Osteoblast (primary cell): Measurements from ENCODE around the gene NEURL2. TPM values are rescaled to one million over a fixed set of nuclear protein-coding genes. Genes with fewer than 3 reads are reported as not detected.
"Not testable (repeated sequence)": the region's sequence is repeated elsewhere in the genome, so short reads cannot be mapped to it uniquely, and the experiment has no call there.

ENCODE experiments used
- DNase-seq: peaks from one replicate; pipeline ENCODE4 v3.0.0; 2011; ENCODE audit warnings: low spot score, mixed read lengths; ENCODE audit not compliant: insufficient read length; ENCODE audit errors: missing footprints
- H2AFZ ChIP-seq: 2 replicates; pipeline ENCODE4 v1.6.0; 2011; ENCODE audit warnings: mild to moderate bottlenecking, low read length
- H3K27ac ChIP-seq: 2 replicates; pipeline ENCODE4 v1.5.1; 2011; ENCODE audit warnings: mild to moderate bottlenecking, low read depth, low read length, moderate library complexity
- H3K27me3 ChIP-seq: 2 replicates; pipeline ENCODE4 v1.6.0; 2012; ENCODE audit warnings: mild to moderate bottlenecking, control low read depth, inconsistent platforms, low read length, moderate library complexity; ENCODE audit not compliant: insufficient read depth
- H3K36me3 ChIP-seq: 2 replicates; pipeline ENCODE4 v1.5.1; 2011; ENCODE audit warnings: mild to moderate bottlenecking, low read length, control low read depth, moderate library complexity; ENCODE audit not compliant: insufficient read depth
- H3K4me1 ChIP-seq: 2 replicates; pipeline ENCODE4 v1.5.1; 2011; ENCODE audit warnings: mild to moderate bottlenecking, low read length, control low read depth, moderate library complexity; ENCODE audit not compliant: insufficient read depth
- H3K4me2 ChIP-seq: 2 replicates; pipeline ENCODE4 v1.6.0; 2011; ENCODE audit warnings: mild to moderate bottlenecking, low read length; ENCODE audit not compliant: insufficient read depth
- H3K4me3 ChIP-seq: fragments of 200-600 bp; sonication (generic); 3 replicates; pipeline ENCODE4 v1.5.1; 2012; ENCODE audit warnings: mild to moderate bottlenecking, low read length, inconsistent platforms; ENCODE audit not compliant: insufficient read depth
- H3K79me2 ChIP-seq: 2 replicates; pipeline ENCODE4 v1.6.0; 2012; ENCODE audit warnings: mild to moderate bottlenecking, low read length, control low read depth, inconsistent platforms; ENCODE audit not compliant: insufficient read depth
- H3K9me3 ChIP-seq: 2 replicates; pipeline ENCODE4 v1.5.1; 2011; ENCODE audit warnings: low read depth, low read length, control low read depth
- H4K20me1 ChIP-seq: 2 replicates; pipeline ENCODE4 v1.6.0; 2012; ENCODE audit warnings: mild to moderate bottlenecking, low read length, control low read depth; ENCODE audit not compliant: insufficient read depth
- total RNA-seq: library from RNA; depleted of rRNA; stranded (reverse); fragments of >200 nt; gene quantifications from 2 replicates; pipeline ENCODE4 v1.2.3, GENCODE V29; 2012
- TF ChIP-seq, protein P1 (sequence below): IDR thresholded peaks from 2 replicates; pipeline ENCODE4 v1.5.1; 2011; ENCODE audit warnings: mild to moderate bottlenecking, low read depth, low read length, moderate library complexity; ENCODE audit errors: extremely low read depth

Gene NEURL2
- total RNA-seq, 1 donor, result 4.7 TPM

DNA sequence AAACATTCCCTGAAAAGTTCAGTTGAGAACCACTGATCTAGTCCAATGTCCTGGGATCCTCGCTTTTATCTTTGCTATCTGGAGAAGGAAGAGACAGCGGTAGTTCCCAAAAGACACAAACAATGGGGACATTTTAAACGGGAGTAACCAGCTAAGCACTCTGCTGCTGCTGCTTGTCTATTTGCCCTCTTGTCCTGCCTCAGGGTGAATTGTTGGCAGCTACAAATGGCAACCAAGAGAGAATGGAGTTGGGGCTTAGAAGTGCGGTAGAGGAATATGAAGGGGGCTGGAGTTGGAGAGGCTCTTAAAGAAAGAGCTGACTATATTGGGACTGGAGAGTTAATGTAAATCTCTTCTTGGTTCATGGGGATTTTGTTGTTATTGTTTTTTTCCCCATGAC is 16.4 kb downstream of the NEURL2 start:
- Histone ChIP-seq H4K20me1 (peaks cover 5% of the 10 kb centered on the region), H3K79me2 (no peaks in the 10 kb centered on the region), H3K36me3 (peaks cover 12% of the 10 kb centered on the region), H3K4me2 (no peak overlapping the region), H2AFZ (no peak overlapping the region), H3K9me3 (no peaks in the 10 kb centered on the region), H3K27ac (no peak overlapping the region), H3K4me1 (no peaks in the 10 kb centered on the region), H3K4me3 (no peak overlapping the region), H3K27me3 (no peaks in the 10 kb centered on the region)
- TF ChIP-seq, protein P1, sequence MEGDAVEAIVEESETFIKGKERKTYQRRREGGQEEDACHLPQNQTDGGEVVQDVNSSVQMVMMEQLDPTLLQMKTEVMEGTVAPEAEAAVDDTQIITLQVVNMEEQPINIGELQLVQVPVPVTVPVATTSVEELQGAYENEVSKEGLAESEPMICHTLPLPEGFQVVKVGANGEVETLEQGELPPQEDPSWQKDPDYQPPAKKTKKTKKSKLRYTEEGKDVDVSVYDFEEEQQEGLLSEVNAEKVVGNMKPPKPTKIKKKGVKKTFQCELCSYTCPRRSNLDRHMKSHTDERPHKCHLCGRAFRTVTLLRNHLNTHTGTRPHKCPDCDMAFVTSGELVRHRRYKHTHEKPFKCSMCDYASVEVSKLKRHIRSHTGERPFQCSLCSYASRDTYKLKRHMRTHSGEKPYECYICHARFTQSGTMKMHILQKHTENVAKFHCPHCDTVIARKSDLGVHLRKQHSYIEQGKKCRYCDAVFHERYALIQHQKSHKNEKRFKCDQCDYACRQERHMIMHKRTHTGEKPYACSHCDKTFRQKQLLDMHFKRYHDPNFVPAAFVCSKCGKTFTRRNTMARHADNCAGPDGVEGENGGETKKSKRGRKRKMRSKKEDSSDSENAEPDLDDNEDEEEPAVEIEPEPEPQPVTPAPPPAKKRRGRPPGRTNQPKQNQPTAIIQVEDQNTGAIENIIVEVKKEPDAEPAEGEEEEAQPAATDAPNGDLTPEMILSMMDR, result no peak
- DNase-seq, result no peak

DNA sequence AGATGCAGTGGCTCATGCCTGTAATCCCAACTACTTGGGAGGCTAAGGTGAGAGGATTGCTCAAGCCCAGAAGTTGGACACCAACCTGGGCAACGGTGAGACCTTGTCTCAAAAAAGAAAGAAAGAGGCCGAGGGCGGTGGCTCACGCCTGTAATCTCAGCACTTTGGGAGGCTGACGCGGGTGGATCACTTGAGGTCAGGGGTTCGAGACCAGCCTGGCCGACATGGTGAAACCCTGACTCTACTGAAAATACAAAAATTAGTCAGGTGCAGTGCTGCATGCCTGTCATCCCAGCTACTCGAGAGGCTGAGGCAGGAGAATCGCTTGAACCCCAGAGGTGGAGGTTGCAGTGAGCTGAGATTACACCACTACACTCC is 16.9 kb downstream of the NEURL2 start:
- not testable (repeated sequence) for H3K4me2 ChIP-seq, H3K27me3 ChIP-seq, H3K4me3 ChIP-seq, H4K20me1 ChIP-seq, DNase-seq, H3K9me3 ChIP-seq, H3K27ac ChIP-seq, H3K4me1 ChIP-seq, H2AFZ ChIP-seq, H3K79me2 ChIP-seq
- H3K36me3 ChIP-seq, result peaks cover 12% of the 10 kb centered on the region

- Histone ChIP-seq H3K4me2 (no peak overlapping the region), H4K20me1 (peaks cover 5% of the 10 kb centered on the region), H3K36me3 (peaks cover 12% of the 10 kb centered on the region), H2AFZ (no peak overlapping the region), H3K27me3 (no peaks in the 10 kb centered on the region), H3K9me3 (no peaks in the 10 kb centered on the region), H3K4me3 (no peak overlapping the region), H3K4me1 (no peaks in the 10 kb centered on the region), H3K27ac (no peak overlapping the region), H3K79me2 (no peaks in the 10 kb centered on the region)
- TF ChIP-seq, protein P1, result no peak
- DNase-seq, result peak; percentile 46
These were observed 17.5 kb downstream of the NEURL2 start for GRCh38 chr20:45873409-45874103.

DNA sequence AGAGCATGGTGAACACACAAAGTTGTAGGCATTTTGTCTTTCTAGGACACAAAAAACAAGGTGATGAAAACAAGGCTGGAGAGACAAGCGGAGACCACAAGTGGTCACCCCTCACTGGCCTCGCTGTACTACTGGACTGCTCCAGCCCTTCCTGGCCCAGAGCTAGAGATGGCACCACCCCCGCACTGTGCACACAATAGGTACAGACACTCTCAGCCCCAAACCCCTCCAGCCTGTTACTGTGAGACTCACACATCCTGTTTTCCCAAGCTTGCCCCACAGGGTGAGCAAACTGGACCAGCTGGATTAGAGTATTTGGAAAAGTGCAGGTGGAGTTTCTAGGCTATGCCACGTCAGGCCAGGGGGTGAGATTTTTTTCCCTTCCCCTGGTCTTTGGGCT is 18.4 kb downstream of the NEURL2 start:
- DNase-seq, result peak; percentile 45
- Histone ChIP-seq H3K4me3 (no peak overlapping the region), H2AFZ (no peak overlapping the region), H3K36me3 (peaks cover 6% of the 10 kb centered on the region), H3K27ac (no peak overlapping the region), H4K20me1 (peaks cover 5% of the 10 kb centered on the region), H3K4me1 (peaks cover 7% of the 10 kb centered on the region), H3K27me3 (no peaks in the 10 kb centered on the region), H3K79me2 (no peaks in the 10 kb centered on the region), H3K9me3 (no peaks in the 10 kb centered on the region), H3K4me2 (no peak overlapping the region)
- TF ChIP-seq, protein P1, result no peak
